ENCODE results near the gene TSPAN2.

Gene TSPAN2

GRCh38 chr1:115067161-115067859 is 22.0 kb downstream of the TSPAN2 start:
- in situ Hi-C loops (cut with MboI; ENCODE audit: low sequenced_read_pairs, unreplicated experiment), result no loop called here
- TF ChIP-seq CTCF (IDR thresholded peaks at IDR 0.05; ENCODE audit: borderline replicate concordance, control extremely low read depth, extremely low read depth, insufficient read depth, missing control alignments), result no peak
- no peak for DNase-seq (ENCODE audit: low spot score)

- in situ Hi-C loops (cut with MboI; ENCODE audit: low sequenced_read_pairs, unreplicated experiment), result no loop called here
- TF ChIP-seq CTCF (IDR thresholded peaks at IDR 0.05; ENCODE audit: borderline replicate concordance, control extremely low read depth, extremely low read depth, insufficient read depth, missing control alignments), result no peak
- no peak for DNase-seq (ENCODE audit: low spot score)
Measured at GRCh38 chr1:115065021-115065420, 24.3 kb downstream of the TSPAN2 start.

- no peak for TF ChIP-seq CTCF (IDR thresholded peaks at IDR 0.05; ENCODE audit: borderline replicate concordance, control extremely low read depth, extremely low read depth, insufficient read depth, missing control alignments)
- DNase-seq (ENCODE audit: low spot score), result no peak
- in situ Hi-C loops (cut with MboI; ENCODE audit: low sequenced_read_pairs, unreplicated experiment), result no loop called here
Measured at GRCh38 chr1:115064461-115064860, 24.8 kb downstream of the TSPAN2 start.

- in situ Hi-C loops (cut with MboI; ENCODE audit: low sequenced_read_pairs, unreplicated experiment), result no loop called here
- no peak for DNase-seq (ENCODE audit: low spot score)
- no peak for TF ChIP-seq CTCF (IDR thresholded peaks at IDR 0.05; ENCODE audit: borderline replicate concordance, control extremely low read depth, extremely low read depth, insufficient read depth, missing control alignments)
Measured at GRCh38 chr1:115063228-115063901, 25.9 kb downstream of the TSPAN2 start.

- DNase-seq (ENCODE audit: low spot score), result no peak
- TF ChIP-seq CTCF (IDR thresholded peaks at IDR 0.05; ENCODE audit: borderline replicate concordance, control extremely low read depth, extremely low read depth, insufficient read depth, missing control alignments), result no peak
- in situ Hi-C loops (cut with MboI; ENCODE audit: low sequenced_read_pairs, unreplicated experiment), result no loop called here
Measured at GRCh38 chr1:115062542-115063004, 26.7 kb downstream of the TSPAN2 start.

- no peak for DNase-seq (ENCODE audit: low spot score)
- in situ Hi-C loops (cut with MboI; ENCODE audit: low sequenced_read_pairs, unreplicated experiment), result no loop called here
- TF ChIP-seq CTCF (IDR thresholded peaks at IDR 0.05; ENCODE audit: borderline replicate concordance, control extremely low read depth, extremely low read depth, insufficient read depth, missing control alignments), result no peak
Measured at GRCh38 chr1:115060501-115060900, 28.8 kb downstream of the TSPAN2 start.

All from GM13976 (cell line).